GM21423 (cell line): ENCODE measurements around the gene HHLA2.
A peak's percentile ranks its signal among the peaks of the same experiment; 100 is the strongest.
"Not testable (repeated sequence)": the region's sequence is repeated elsewhere in the genome, so short reads cannot be mapped to it uniquely, and the experiment has no call there.

Source experiments
- ATAC-seq: cut with Tn5 transposase; IDR thresholded peaks from one replicate; pipeline ENCODE4 v1.9.1; 2021; ENCODE audit warnings: mild to moderate bottlenecking, moderate library complexity; ENCODE audit not compliant: unreplicated experiment

Gene HHLA2

GRCh38 chr3:108338901-108339545, 42.7 kb downstream of the HHLA2 start:
- peak; percentile 73 for ATAC-seq

GRCh38 chr3:108341911-108342310, 45.6 kb downstream of the HHLA2 start:
- ATAC-seq = no peak

GRCh38 chr3:108342837-108343486, 46.6 kb downstream of the HHLA2 start:
- ATAC-seq = peak; percentile 53

GRCh38 chr3:108343491-108343890, 47.1 kb downstream of the HHLA2 start:
- ATAC-seq = no peak

GRCh38 chr3:108345492-108346205, 49.3 kb downstream of the HHLA2 start:
- no peak for ATAC-seq

GRCh38 chr3:108346301-108347227, 50.2 kb downstream of the HHLA2 start:
- ATAC-seq = no peak

GRCh38 chr3:108352176-108352575, 55.8 kb downstream of the HHLA2 start:
- no peak for ATAC-seq

- ATAC-seq = no peak
Observed at GRCh38 chr3:108354562-108354961, 58.2 kb downstream of the HHLA2 start.

GRCh38 chr3:108357042-108357441, 60.7 kb downstream of the HHLA2 start:
- no peak for ATAC-seq

GRCh38 chr3:108359011-108359410, 62.7 kb downstream of the HHLA2 start:
- ATAC-seq = no peak

- no peak for ATAC-seq
Observed at GRCh38 chr3:108376026-108376425, 79.7 kb downstream of the HHLA2 start.

- no peak for ATAC-seq
Observed at GRCh38 chr3:108377384-108377783, 81.0 kb downstream of the HHLA2 start.

GRCh38 chr3:108378153-108378951, 82.0 kb downstream of the HHLA2 start:
- ATAC-seq = no peak

- ATAC-seq = not testable (repeated sequence)
Observed at GRCh38 chr3:108378952-108379342, 82.6 kb downstream of the HHLA2 start.

- no peak for ATAC-seq
Observed at GRCh38 chr3:108380128-108380795, 83.9 kb downstream of the HHLA2 start.

- no peak for ATAC-seq
Observed at GRCh38 chr3:108381529-108382140, 85.3 kb downstream of the HHLA2 start.

- no peak for ATAC-seq
Observed at GRCh38 chr3:108383306-108383705, 87.0 kb downstream of the HHLA2 start.

GRCh38 chr3:108387063-108387462, 90.7 kb downstream of the HHLA2 start:
- no peak for ATAC-seq
